IMR-90 (cell line): ENCODE measurements around the gene CDNF. TPM values are rescaled to one million over a fixed set of nuclear protein-coding genes. Genes with fewer than 3 reads are reported as not detected.

ENCODE experiments used
- ATAC-seq: fragments of 200-7000 bp; cut with Tn5 transposase; 2 replicates; pipeline ENCODE4 v1.9.1; 2020; ENCODE audit warnings: low read depth, mild to moderate bottlenecking, moderate library complexity
- BruUV-seq: library from RNA; stranded (reverse); fragments of 400-500 nt; replicated peaks from 2 replicates; lab custom pipeline; 2021; lab: Mats Ljungman, UMichigan
- CTCF ChIA-PET: fragments of 300-600 bp; formaldehyde crosslinking; extraction: SDS; loops from one replicate; lab custom pipeline; 2021; ENCODE audit warnings: antibody characterized with exemption; lab: Yijun Ruan, JAX
- POLR2A ChIA-PET: fragments of 300-600 bp; sonication (Branson Sonifier 250); formaldehyde crosslinking; loops from one replicate; lab custom pipeline; 2022; ENCODE audit warnings: antibody characterized with exemption; ENCODE audit not compliant: unreplicated experiment; lab: Charles Lee
- DNase-seq: peaks from one replicate; pipeline ENCODE4 v3.0.0; 2013
- H2AFZ ChIP-seq: replicated peaks from 2 replicates; pipeline ENCODE3; 2013; ENCODE audit warnings: low read length, mild to moderate bottlenecking; ENCODE audit not compliant: poor library complexity
- H2AK5ac ChIP-seq: 2 replicates; pipeline ENCODE4 v1.6.1; 2013; ENCODE audit warnings: low read depth, low read length, inconsistent platforms
- H2AK9ac ChIP-seq: replicated peaks from 2 replicates; pipeline ENCODE3; 2013; ENCODE audit warnings: mild to moderate bottlenecking, low read depth, low read length, moderate library complexity; ENCODE audit not compliant: poor library complexity
- H2BK120ac ChIP-seq: 2 replicates; pipeline ENCODE4 v1.6.1; 2013; ENCODE audit warnings: low read depth, low read length, inconsistent platforms
- H2BK15ac ChIP-seq: 3 replicates; pipeline ENCODE4 v1.6.1; 2013; ENCODE audit warnings: low read depth, low read length, inconsistent platforms
- H2BK20ac ChIP-seq: 2 replicates; pipeline ENCODE4 v1.6.1; 2013; ENCODE audit warnings: low read depth, mild to moderate bottlenecking, inconsistent platforms, low read length, moderate library complexity
- H2BK5ac ChIP-seq: 2 replicates; pipeline ENCODE4 v1.6.1; 2013; ENCODE audit warnings: mild to moderate bottlenecking, low read depth, low read length, inconsistent platforms; ENCODE audit not compliant: poor library complexity, severe bottlenecking
- H3K14ac ChIP-seq: replicated peaks from 2 replicates; pipeline ENCODE4 v1.6.1; 2013; ENCODE audit warnings: low read depth, low read length, inconsistent platforms
- H3K18ac ChIP-seq: 2 replicates; pipeline ENCODE4 v1.6.1; 2013; ENCODE audit warnings: low read depth, low read length, control low read depth
- H3K23ac ChIP-seq: 2 replicates; pipeline ENCODE4 v1.6.1; 2013; ENCODE audit warnings: low read depth, low read length, inconsistent platforms
- H3K27ac ChIP-seq: 2 replicates; pipeline ENCODE4 v1.5.1; 2013; ENCODE audit warnings: mild to moderate bottlenecking, control low read depth, low read length; ENCODE audit not compliant: insufficient read depth
- H3K27me3 ChIP-seq: 2 replicates; pipeline ENCODE4 v1.6.1; 2013; ENCODE audit warnings: low read length; ENCODE audit not compliant: control insufficient read depth, insufficient read depth
- H3K36me3 ChIP-seq: 2 replicates; pipeline ENCODE4 v1.6.1; 2013; ENCODE audit warnings: low read length, mixed read lengths; ENCODE audit not compliant: control insufficient read depth, insufficient read depth
- H3K4ac ChIP-seq: 2 replicates; pipeline ENCODE4 v1.6.1; 2013; ENCODE audit warnings: low read depth, low read length, inconsistent platforms
- H3K4me1 ChIP-seq: 2 replicates; pipeline ENCODE4 v1.6.1; 2013; ENCODE audit warnings: low read length, mixed read lengths; ENCODE audit not compliant: control insufficient read depth, insufficient read depth
- H3K4me2 ChIP-seq: 2 replicates; pipeline ENCODE4 v1.6.1; 2013; ENCODE audit warnings: low read depth, mild to moderate bottlenecking, control low read depth, low read length, moderate library complexity
- H3K4me3 ChIP-seq: 2 replicates; pipeline ENCODE4 v1.5.1; 2013; ENCODE audit warnings: low read depth, mild to moderate bottlenecking, control low read depth, low read length, moderate library complexity; ENCODE audit not compliant: insufficient read depth
- H3K56ac ChIP-seq: 2 replicates; pipeline ENCODE4 v1.6.1; 2013; ENCODE audit warnings: low read length, inconsistent platforms; ENCODE audit not compliant: insufficient read depth; ENCODE audit errors: extremely low read depth
- H3K79me1 ChIP-seq, 2 experiments: 2 replicates each; pipeline ENCODE4 v1.6.1; 2013; ENCODE audit warnings: low read length in 2 of 2, inconsistent platforms in 1 of 2, low read depth in 1 of 2
- H3K9ac ChIP-seq: 2 replicates; pipeline ENCODE4 v1.6.1; 2013; ENCODE audit warnings: low read depth, low read length, control low read depth
- H3K9me1 ChIP-seq: 2 replicates; pipeline ENCODE4 v1.6.1; 2013; ENCODE audit warnings: low read length, inconsistent platforms; ENCODE audit not compliant: insufficient read depth
- H3K9me3 ChIP-seq: 2 replicates; pipeline ENCODE4 v1.6.1; 2013; ENCODE audit warnings: low read length; ENCODE audit not compliant: control insufficient read depth, insufficient read depth
- H4K20me1 ChIP-seq: 2 replicates; pipeline ENCODE4 v1.6.1; 2013; ENCODE audit warnings: low read length, inconsistent platforms; ENCODE audit not compliant: insufficient read depth
- H4K5ac ChIP-seq: 2 replicates; pipeline ENCODE4 v1.6.1; 2013; ENCODE audit warnings: mild to moderate bottlenecking, low read depth, low read length, control low read depth
- H4K8ac ChIP-seq, 2 experiments: 2 replicates each; pipeline ENCODE4 v1.6.1; 2013; ENCODE audit warnings: low read depth in 2 of 2, low read length in 2 of 2, control low read depth in 1 of 2, inconsistent platforms in 1 of 2
- H4K91ac ChIP-seq: 2 replicates; pipeline ENCODE4 v1.6.1; 2013; ENCODE audit warnings: low read depth, low read length, inconsistent platforms; ENCODE audit not compliant: insufficient read depth
- FOS ChIP-seq: fragments of 150-350 bp; IDR thresholded peaks from 2 replicates; pipeline ENCODE4 v1.6.1; 2016; ENCODE audit warnings: low read depth, low read length
- MAFK ChIP-seq: IDR thresholded peaks from 2 replicates; pipeline ENCODE4 v1.6.1; 2012; ENCODE audit warnings: low read depth, low read length, improper control_type of control experiment
- MXI1 ChIP-seq: IDR thresholded peaks from 2 replicates; pipeline ENCODE4 v1.6.1; 2012; ENCODE audit warnings: low read depth, mild to moderate bottlenecking, low read length, moderate library complexity, borderline replicate concordance
- RAD21 ChIP-seq: IDR thresholded peaks from 2 replicates; pipeline ENCODE4 v1.6.1; 2012; ENCODE audit warnings: low read length, improper control_type of control experiment
- RFX5 ChIP-seq: IDR thresholded peaks from 2 replicates; pipeline ENCODE4 v1.8.0; 2012; ENCODE audit warnings: low read depth, mild to moderate bottlenecking, low read length, moderate library complexity
- SMC3 ChIP-seq: fragments of 150-350 bp; IDR thresholded peaks from 2 replicates; pipeline ENCODE4 v1.6.1; 2016; ENCODE audit warnings: low read depth, mild to moderate bottlenecking, antibody characterized with exemption, low read length, moderate library complexity
- WGBS, 2 experiments: methylation state at CpG; one replicate each; pipeline versions ENCODE4 v1.1.5 to v1.1.7; 2013; ENCODE audit warnings: missing lambda C conversion rate in 2 of 2; ENCODE audit not compliant: insufficient read length in 1 of 2; ENCODE audit errors: extremely low coverage in 2 of 2; 5-methylcytosine and 5-hydroxymethylcytosine counted together
- dilution Hi-C: fragments of 300-500 bp; cut with HindIII; formaldehyde crosslinking; loops from one replicate; pipeline ENCODE4 v1.14.3; 2018; ENCODE audit warnings: low sequenced_read_pairs; ENCODE audit not compliant: unreplicated experiment
- in situ Hi-C: fragments of 300-500 bp; cut with MboI; formaldehyde crosslinking; loops from 3 replicates; pipeline ENCODE4 v1.14.3; 2019; ENCODE audit warnings: low sequenced_read_pairs, inconsistent platforms, mixed read lengths
- intact Hi-C: fragments of 100-400 bp; cut with micrococcal nuclease; formaldehyde crosslinking; loops from 2 replicates; pipeline ENCODE4 v1.10.0; 2022
- polyA plus RNA-seq, 3 experiments: library from polyadenylated mRNA; depleted of rRNA; stranded (reverse); fragments of >200 nt; gene quantifications; 2 replicates each; pipeline ENCODE4 v1.2.3, GENCODE V29; 2012; ENCODE audit warnings: low replicate concordance in 1 of 3
- total RNA-seq: library from RNA; depleted of rRNA; stranded (reverse); fragments of >200 nt; gene quantifications from 2 replicates; pipeline ENCODE4 v1.2.3, GENCODE V29; 2012
- TF ChIP-seq, protein P1 (sequence below): conservative IDR thresholded peaks from 2 replicates; pipeline ENCODE4 v1.5.1; 2012; ENCODE audit warnings: mild to moderate bottlenecking, low read depth, low read length, improper control_type of control experiment
- TF ChIP-seq, protein P2 (sequence below): fragments of 150-350 bp; IDR thresholded peaks from 2 replicates; pipeline ENCODE4 v1.6.1; 2016; ENCODE audit warnings: low read depth, mild to moderate bottlenecking, low read length, moderate library complexity, borderline replicate concordance

The CDNF gene
- total and polyA plus RNA-seq, 2 of the 4 experiments (the other 2 are of a cell fraction): 0.72 to 1.3 TPM

DNA sequence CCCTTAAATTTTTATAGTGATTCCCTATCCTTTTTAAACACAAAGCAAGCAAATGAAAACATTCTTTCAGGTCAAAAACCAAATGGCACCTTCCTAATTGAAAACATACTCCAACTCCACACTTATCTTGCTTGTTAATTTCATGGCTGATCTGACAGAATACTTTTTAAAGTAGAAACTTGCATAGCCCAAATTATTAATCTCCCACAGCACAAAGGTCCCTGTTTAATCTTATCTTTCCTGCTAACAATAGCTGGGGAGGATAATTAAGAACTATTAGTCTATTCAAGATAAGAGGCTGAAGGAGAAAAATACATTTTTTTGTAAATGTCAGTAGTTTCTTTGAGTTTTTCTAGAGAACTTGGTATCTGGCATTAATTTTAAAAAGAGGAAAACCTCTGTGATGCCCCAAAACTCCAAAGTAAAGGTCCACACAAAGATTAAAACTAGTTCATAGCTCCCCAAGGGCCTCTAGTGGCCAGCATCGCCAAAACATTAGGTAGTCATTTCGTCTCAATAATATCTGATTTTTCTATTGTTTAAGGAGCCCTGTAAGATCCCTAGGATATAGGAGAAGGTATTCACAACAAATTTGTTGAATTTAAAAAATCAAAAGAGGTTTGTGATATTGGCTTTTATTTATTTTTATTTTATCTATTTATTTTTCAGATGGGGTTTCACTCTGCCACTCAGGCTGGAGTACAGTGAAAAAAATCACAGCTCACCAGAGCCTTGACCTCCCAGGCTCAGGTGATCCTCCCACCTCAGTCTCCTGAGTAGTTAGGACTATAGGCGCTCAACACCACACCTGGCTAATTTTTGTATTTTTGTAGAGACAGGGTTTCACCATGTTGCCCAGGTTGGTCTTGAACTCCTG is 14.7 kb downstream of the CDNF start:
- Histone ChIP-seq H4K20me1 (no peaks in the 10 kb centered on the region), H2AFZ (no peak overlapping the region), H3K9me1 (peaks cover 4% of the 10 kb centered on the region; the same call in 1 of the 2 replicates), H3K79me1 (peaks cover 0 to 4% of the 10 kb centered on the region in 2 experiments; a peak in 1 of 4 replicates), H2BK20ac (peak overlapping the region; percentile 77; the same call in 1 of the 2 replicates), H3K4me3 (no peak overlapping the region), H3K27me3 (peaks cover 2% of the 10 kb centered on the region), H4K5ac (no peak overlapping the region), H2AK5ac (no peak overlapping the region), H4K91ac (no peak overlapping the region), H4K8ac (no peak overlapping the region), H3K4me1 (peaks cover 3% of the 10 kb centered on the region), H2BK5ac (peak overlapping the region; percentile 19), H2BK120ac (no peak overlapping the region), H3K27ac (no peak overlapping the region), H3K9ac (no peak overlapping the region), H3K18ac (no peak overlapping the region), H3K23ac (no peak overlapping the region), H3K4ac (no peak overlapping the region), H2AK9ac (no peak overlapping the region), H3K9me3 (no peaks in the 10 kb centered on the region), H3K36me3 (no peaks in the 10 kb centered on the region), H3K56ac (no peak overlapping the region), H3K4me2 (no peak overlapping the region), H3K14ac (no peak overlapping the region), H2BK15ac (no peak overlapping the region)
- TF ChIP-seq, protein P1, sequence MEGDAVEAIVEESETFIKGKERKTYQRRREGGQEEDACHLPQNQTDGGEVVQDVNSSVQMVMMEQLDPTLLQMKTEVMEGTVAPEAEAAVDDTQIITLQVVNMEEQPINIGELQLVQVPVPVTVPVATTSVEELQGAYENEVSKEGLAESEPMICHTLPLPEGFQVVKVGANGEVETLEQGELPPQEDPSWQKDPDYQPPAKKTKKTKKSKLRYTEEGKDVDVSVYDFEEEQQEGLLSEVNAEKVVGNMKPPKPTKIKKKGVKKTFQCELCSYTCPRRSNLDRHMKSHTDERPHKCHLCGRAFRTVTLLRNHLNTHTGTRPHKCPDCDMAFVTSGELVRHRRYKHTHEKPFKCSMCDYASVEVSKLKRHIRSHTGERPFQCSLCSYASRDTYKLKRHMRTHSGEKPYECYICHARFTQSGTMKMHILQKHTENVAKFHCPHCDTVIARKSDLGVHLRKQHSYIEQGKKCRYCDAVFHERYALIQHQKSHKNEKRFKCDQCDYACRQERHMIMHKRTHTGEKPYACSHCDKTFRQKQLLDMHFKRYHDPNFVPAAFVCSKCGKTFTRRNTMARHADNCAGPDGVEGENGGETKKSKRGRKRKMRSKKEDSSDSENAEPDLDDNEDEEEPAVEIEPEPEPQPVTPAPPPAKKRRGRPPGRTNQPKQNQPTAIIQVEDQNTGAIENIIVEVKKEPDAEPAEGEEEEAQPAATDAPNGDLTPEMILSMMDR: peak; percentile 86
- TF ChIP-seq RFX5 (no peak), FOS (no peak), MAFK (no peak), RAD21 (peak; percentile 90), SMC3 (peak; percentile 87), MXI1 (no peak)
- TF ChIP-seq, protein P2, sequence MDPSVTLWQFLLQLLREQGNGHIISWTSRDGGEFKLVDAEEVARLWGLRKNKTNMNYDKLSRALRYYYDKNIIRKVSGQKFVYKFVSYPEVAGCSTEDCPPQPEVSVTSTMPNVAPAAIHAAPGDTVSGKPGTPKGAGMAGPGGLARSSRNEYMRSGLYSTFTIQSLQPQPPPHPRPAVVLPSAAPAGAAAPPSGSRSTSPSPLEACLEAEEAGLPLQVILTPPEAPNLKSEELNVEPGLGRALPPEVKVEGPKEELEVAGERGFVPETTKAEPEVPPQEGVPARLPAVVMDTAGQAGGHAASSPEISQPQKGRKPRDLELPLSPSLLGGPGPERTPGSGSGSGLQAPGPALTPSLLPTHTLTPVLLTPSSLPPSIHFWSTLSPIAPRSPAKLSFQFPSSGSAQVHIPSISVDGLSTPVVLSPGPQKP: no peak
- in situ Hi-C loops: loop anchor here (5.0 to 25.0 kb wide), 3 partner anchors 228 to 636 kb away; no protein-coding TSS in a partner anchor
- DNase-seq (peak; percentile 59), ATAC-seq (peak; percentile 73)
- BruUV-seq: no TSS peak
- intact Hi-C loops: loop anchor here (1.0 to 10.0 kb wide), 5 partner anchors 166 to 628 kb away; no protein-coding TSS in a partner anchor
- dilution Hi-C loops: no loop called here
- WGBS, 2 experiments: no CpG with 5 or more reads among the region's 3 CpGs
- POLR2A ChIA-PET: no interaction called here
- CTCF ChIA-PET: interaction anchor here (0.6 to 1.7 kb wide), 12 partner anchors 14 to 324 kb away, joined by 3 to 9 read pairs (median 4); partner anchors contain the start of genes CDNF, HSPA14 and MSANTD7
